ENCODE data around the gene OR10H3.
A peak's percentile ranks its signal among the peaks of the same experiment; 100 is the strongest.
"Not testable (repeated sequence)": the region's sequence is repeated elsewhere in the genome, so short reads cannot be mapped to it uniquely, and the experiment has no call there.

The OR10H3 gene

GRCh38 chr19:15737722-15738121 is at the start of gene OR10H3:
OR10H3 (plus strand) TSS chr19:15737985; CDS start chr19:15741393, 3,408 bp downstream.
- no peak for DNase-seq (ENCODE audit: low read depth in 2 of 2)

GRCh38 chr19:15696654-15697194 is 41.1 kb upstream of the OR10H3 start:
- no peak for DNase-seq (ENCODE audit: low read depth in 2 of 2)

- DNase-seq (ENCODE audit: low read depth in 2 of 2), result no peak
Observed at GRCh38 chr19:15701757-15702533, 35.8 kb upstream of the OR10H3 start.

GRCh38 chr19:15702534-15702930 is 35.3 kb upstream of the OR10H3 start:
- DNase-seq (ENCODE audit: low read depth in 2 of 2), result peak; percentile 1 to 3

- no peak for DNase-seq (ENCODE audit: low read depth in 2 of 2)
Observed at GRCh38 chr19:15714638-15715037, 23.1 kb upstream of the OR10H3 start.

GRCh38 chr19:15715642-15716041 is 22.1 kb upstream of the OR10H3 start:
- DNase-seq (ENCODE audit: low read depth in 2 of 2), result no peak

GRCh38 chr19:15717809-15718208 is 20.0 kb upstream of the OR10H3 start:
- no peak for DNase-seq (ENCODE audit: low read depth in 2 of 2)

- DNase-seq (ENCODE audit: low read depth in 2 of 2), result no peak
Observed at GRCh38 chr19:15721268-15721667, 16.5 kb upstream of the OR10H3 start.

GRCh38 chr19:15722956-15723355 is 14.8 kb upstream of the OR10H3 start:
- no peak for DNase-seq (ENCODE audit: low read depth in 2 of 2)

GRCh38 chr19:15727724-15728123 is 10.1 kb upstream of the OR10H3 start, which contains the start of gene OR10H2:
OR10H2 (plus strand) TSS chr19:15728024; CDS start chr19:15728044, 20 bp downstream.
- DNase-seq (ENCODE audit: low read depth in 2 of 2), result no peak

GRCh38 chr19:15730538-15730937 is 7.2 kb upstream of the OR10H3 start:
- no peak for DNase-seq (ENCODE audit: low read depth in 2 of 2)

- no peak for DNase-seq (ENCODE audit: low read depth in 2 of 2)
Observed at GRCh38 chr19:15732388-15732787, 5.4 kb upstream of the OR10H3 start.

- DNase-seq (ENCODE audit: low read depth in 2 of 2), result no peak
Observed at GRCh38 chr19:15733895-15734294, 3.9 kb upstream of the OR10H3 start.

GRCh38 chr19:15740785-15741184 is 3.0 kb downstream of the OR10H3 start:
- no peak for DNase-seq (ENCODE audit: low read depth in 2 of 2)

- no peak for DNase-seq (ENCODE audit: low read depth in 2 of 2)
Observed at GRCh38 chr19:15748239-15748638, 10.5 kb downstream of the OR10H3 start.

- DNase-seq (ENCODE audit: low read depth in 2 of 2), result no peak
Observed at GRCh38 chr19:15758379-15758778, 20.6 kb downstream of the OR10H3 start.

GRCh38 chr19:15759962-15760565 is 22.3 kb downstream of the OR10H3 start:
- DNase-seq (ENCODE audit: low read depth in 2 of 2), result no peak

- DNase-seq (ENCODE audit: low read depth in 2 of 2), result no peak
Observed at GRCh38 chr19:15769586-15769985, 31.8 kb downstream of the OR10H3 start.

- not testable (repeated sequence) for DNase-seq (ENCODE audit: low read depth in 2 of 2)
Observed at GRCh38 chr19:15774159-15774558, 36.4 kb downstream of the OR10H3 start.

- no peak for DNase-seq (ENCODE audit: low read depth in 2 of 2)
Observed at GRCh38 chr19:15775249-15775648, 37.5 kb downstream of the OR10H3 start.

GRCh38 chr19:15776264-15776663 is 38.5 kb downstream of the OR10H3 start:
- no peak for DNase-seq (ENCODE audit: low read depth in 2 of 2)

GRCh38 chr19:15776991-15777970 is 39.5 kb downstream of the OR10H3 start:
- DNase-seq (ENCODE audit: low read depth in 2 of 2), result no peak

Data from fibroblast of skin of left quadriceps (primary cell).